ENCODE data around the gene IDH1. TPM values are rescaled to one million over a fixed set of nuclear protein-coding genes. Genes with fewer than 3 reads are reported as not detected.
A peak's percentile ranks its signal among the peaks of the same experiment; 100 is the strongest.
"Not testable (repeated sequence)": the region's sequence is repeated elsewhere in the genome, so short reads cannot be mapped to it uniquely, and the experiment has no call there.

The IDH1 gene
- total RNA-seq, 4 donors from 2014 or later: 13.7 to 45.0 (median 36.9) TPM

- WGBS, 2 donors: 0 to 1% methylated on average over 11 of the region's 11 CpGs
- intact Hi-C loops (cut with DNase I; ENCODE audit: low total_unique reads): no loop called here
- TF ChIP-seq POLR2A (IDR thresholded peaks at IDR 0.05): no peak
- TF ChIP-seq CTCF (IDR thresholded peaks at IDR 0.05): no peak
- DNase-seq (ENCODE audit: low spot score in 2 of 2): no peak
- H3K4me3 ChIP-seq (ENCODE audit: low read depth, poor library complexity, severe bottlenecking): peak overlapping the region; percentile 98
Measured at GRCh38 chr2:208266553-208266893, 11.7 kb upstream of the IDH1 start.

DNA sequence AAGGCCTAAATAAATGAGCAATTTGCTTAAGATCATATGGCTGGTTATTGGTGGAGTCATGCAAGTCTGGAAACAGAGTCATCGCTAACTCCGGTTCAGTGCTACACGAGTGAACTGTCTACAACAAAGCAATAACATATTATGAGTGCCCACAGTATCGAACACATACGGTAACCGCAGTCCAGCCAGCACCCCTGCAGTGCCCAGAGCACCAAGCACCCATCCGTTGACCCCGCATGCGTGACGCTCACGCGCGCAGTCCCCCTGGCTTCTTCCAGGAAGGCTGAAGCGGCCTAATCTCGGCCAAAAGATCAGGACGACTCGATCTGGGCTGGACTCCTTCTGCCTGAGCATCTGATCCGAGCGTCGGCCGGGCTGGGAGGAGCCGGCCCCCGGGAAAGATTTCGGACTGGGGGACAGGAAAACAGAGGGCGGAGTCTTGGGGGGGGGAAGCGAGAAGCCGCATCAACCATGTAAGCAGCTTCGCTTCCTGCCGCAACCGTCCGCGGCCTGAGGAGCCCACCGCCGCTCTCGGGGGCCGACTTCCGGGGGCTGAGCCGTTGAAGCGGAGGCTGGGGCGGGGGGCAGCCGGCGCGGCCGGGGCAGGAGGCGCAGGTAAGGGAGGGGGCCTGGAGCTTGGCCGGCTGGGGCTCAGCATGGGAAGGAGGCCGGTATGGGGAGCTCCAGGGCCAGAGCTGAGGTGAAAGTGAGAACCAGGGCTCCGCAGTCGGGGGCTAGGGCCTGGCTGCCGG, 11.1 kb upstream of the IDH1 start, which contains the start of gene PIKFYVE:
Gene PIKFYVE, plus strand, starts transcription at position 455 of the 752 bp plus-strand sequence. CDS start 5,265 bp downstream, outside the sequence.
- DNase-seq (ENCODE audit: low spot score in 2 of 2): peak; percentile 94 to 98
- intact Hi-C loops (cut with DNase I; ENCODE audit: low total_unique reads): no loop called here
- TF ChIP-seq POLR2A (IDR thresholded peaks at IDR 0.05) (no peak), CTCF (IDR thresholded peaks at IDR 0.05) (no peak)
- 1% methylated on average over 48 of the region's 50 CpGs for whole genome bisulfite sequencing, 2 donors
- peak within 1 kb of the TSS; percentile 98 for H3K4me3 ChIP-seq (ENCODE audit: low read depth, poor library complexity, severe bottlenecking)

DNA sequence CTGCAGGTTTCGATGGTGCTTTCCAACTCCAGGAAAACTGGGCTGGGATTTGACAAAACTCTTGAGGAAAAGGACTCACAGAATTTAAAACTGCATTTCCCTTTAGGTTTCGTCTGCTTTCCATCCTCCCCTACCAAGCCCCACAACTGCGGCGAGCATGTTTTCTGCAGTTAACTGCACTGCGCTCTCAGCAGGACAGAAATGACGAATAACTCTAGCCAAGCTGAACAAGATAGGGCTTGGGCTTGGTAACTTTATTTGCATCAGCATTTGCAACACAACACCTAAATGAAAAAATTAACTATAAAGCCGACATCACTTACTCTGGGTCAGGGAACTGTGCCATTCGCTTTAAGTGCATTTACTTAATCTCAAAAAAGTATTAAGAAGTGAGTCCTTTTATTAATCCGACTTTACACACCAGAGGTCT, 10.5 kb upstream of the IDH1 start:
- WGBS, 2 donors: 4% methylated on average over 9 of the region's 9 CpGs
- no peak for DNase-seq (ENCODE audit: low spot score in 2 of 2)
- intact Hi-C loops (cut with DNase I; ENCODE audit: low total_unique reads): no loop called here
- no peak for TF ChIP-seq POLR2A (IDR thresholded peaks at IDR 0.05)
- TF ChIP-seq CTCF (IDR thresholded peaks at IDR 0.05): no peak
- peak overlapping the region; percentile 98 for H3K4me3 ChIP-seq (ENCODE audit: low read depth, poor library complexity, severe bottlenecking)

DNA sequence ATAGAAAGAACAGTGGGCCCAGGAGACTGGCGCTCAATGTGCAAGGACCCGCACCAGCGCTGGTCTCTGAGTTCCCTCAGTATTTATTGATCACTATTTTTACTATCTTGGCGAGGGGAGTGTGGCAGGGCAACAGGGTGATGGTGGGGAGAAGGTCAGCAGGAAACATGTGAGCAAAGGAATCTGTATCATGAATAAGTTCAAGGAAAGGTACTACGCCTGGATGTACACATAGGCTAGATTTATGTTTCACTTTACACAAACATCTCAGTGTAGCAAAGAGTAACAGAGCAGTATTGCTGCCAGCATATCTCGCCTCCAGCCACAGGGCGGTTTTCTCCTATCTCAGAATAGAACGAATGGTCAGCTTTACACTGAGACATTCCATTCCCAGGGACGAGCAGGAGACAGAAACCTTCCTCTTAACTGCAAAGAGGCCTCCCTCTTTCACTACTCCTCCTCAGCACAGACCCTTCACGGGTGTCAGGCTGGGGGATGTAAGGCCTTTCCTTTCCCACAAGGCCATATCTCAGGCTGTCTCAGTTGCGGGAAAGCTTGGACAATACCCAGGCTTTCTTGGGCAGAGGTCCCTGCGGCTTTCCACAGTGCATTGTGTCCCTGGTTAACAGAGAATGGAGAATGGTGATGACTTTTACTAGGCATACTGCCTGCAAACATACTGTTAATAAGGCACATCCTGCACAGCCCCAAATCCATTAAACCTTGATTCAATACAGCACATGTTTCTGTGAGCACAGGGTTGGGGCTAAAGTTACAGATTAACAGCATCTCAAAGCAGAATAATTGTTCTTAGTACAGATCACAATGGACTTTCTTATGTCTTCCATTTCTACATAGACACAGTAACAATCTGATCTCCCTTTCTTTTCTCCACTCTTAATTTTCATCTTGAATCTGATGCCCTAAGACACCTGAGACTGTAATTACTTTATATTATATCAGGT, 2.3 kb upstream of the IDH1 start:
- intact Hi-C loops (cut with DNase I; ENCODE audit: low total_unique reads); DNase-seq (ENCODE audit: low spot score in 2 of 2); H3K4me3 ChIP-seq (ENCODE audit: low read depth, poor library complexity, severe bottlenecking): not testable (repeated sequence)
- 77 to 87% methylated on average over 12 of the region's 12 CpGs for WGBS, 2 donors

GRCh38 chr2:208256192-208256782, 1.4 kb upstream of the IDH1 start:
- no peak for DNase-seq (ENCODE audit: low spot score in 2 of 2)
- 65 to 68% methylated on average over 10 of the region's 10 CpGs for WGBS, 2 donors
- TF ChIP-seq POLR2A (IDR thresholded peaks at IDR 0.05): no peak
- no peak for TF ChIP-seq CTCF (IDR thresholded peaks at IDR 0.05)
- no peak overlapping the region for H3K4me3 ChIP-seq (ENCODE audit: low read depth, poor library complexity, severe bottlenecking)
- intact Hi-C loops (cut with DNase I; ENCODE audit: low total_unique reads): no loop called here

Measured in lower leg skin (tissue), 4 donors.